HG03280 (cell line): ENCODE data around the gene LRCH4.
A peak's percentile ranks its signal among the peaks of the same experiment; 100 is the strongest.
"Not testable (repeated sequence)": the region's sequence is repeated elsewhere in the genome, so short reads cannot be mapped to it uniquely, and the experiment has no call there.

Experiments
- ATAC-seq: cut with Tn5 transposase; IDR thresholded peaks from one replicate; pipeline ENCODE4 v1.9.1; 2021; ENCODE audit warnings: mild to moderate bottlenecking, moderate library complexity; ENCODE audit not compliant: unreplicated experiment

Gene LRCH4

DNA sequence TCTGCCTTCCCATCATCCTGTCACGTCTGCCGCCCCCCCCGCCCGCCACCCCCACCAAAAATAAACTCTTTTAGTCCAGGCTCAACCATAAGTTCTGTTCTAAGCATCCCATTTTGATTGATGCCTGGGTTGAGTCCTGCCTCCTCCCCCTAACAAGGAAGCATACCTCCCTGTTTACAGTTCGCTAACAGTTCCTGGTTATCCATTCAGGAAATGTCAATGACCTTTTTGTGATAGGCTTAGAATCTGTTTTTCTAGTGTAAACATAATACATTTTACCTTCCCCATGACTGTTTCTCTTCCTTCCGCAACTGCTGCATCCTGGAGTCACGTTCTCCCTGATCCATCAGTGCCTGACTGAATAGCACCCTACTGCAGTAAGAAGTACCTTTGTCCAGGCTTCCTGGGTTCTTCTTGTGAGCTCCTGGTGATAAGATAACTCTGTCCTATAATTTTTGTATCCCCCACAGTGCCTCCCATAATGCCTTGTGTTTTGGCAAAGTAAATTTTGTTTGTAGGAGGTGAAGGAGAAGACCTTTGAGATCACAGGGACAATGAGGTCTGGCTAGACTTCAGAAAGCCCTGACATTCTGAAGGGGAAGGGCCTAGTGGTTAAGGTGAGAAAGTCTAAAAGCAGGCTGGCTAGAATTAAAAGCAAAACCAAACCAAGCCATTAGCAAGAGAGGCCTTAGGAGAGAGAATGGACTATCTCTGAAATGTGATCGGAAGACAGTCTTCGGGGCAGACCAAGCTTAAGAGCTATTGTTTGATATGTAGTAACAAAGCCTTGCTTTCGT is 39.6 kb downstream of the LRCH4 start:
- ATAC-seq: no peak

DNA sequence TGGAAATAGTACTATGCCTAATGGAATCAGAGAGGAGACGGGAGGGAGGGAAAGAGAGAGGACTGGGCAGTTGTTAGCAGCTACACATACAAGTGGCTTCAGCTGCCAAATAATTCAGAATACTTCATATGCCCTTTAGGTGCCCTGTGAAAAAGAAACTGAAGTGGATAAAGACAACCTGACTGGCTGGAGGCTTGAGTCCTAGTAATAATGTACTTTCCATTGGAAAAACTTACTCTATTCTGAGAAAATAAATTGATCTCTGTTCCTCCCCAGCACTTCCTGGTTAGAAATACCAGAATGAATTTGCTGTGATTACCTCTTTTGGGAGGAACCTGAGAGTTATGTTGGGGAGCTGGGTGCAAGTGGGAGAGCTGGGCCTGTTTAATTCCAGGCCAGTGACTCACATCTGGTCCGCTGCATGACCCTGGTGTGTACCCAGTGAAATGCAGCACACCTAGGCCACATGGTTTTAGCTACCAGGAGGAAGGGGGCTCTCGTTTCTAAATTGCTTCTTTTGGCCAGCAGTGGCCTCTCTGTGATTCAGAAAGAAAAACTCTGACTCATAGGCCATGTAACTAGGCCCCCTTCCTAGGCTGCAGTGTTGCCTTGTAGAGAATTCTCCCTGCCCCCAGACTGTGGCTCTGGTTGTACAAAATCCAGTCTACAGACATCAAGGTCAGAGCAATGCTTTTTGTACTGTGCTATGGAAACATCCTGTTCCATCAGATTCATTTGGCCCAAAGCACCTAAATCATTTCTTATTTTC is 40.4 kb downstream of the LRCH4 start:
- no peak for ATAC-seq

DNA sequence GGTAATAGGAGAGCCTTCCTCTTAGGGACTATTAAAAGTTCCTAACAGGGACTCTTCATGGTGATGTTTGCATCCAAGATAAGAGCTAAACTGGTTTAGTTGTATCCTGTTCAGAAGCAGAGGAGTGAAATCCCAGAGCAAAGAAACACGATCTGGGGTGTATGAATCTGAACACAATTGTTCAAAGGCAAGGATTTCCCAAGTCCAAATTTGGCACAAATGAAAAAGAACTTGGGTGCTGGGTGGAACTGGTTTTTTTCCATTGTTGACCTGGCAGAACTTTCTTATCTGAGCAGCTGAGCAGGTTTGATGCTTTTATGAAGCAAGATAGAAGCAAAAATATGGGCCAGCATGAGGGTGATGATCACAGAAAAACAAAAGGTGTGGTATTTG is 41.0 kb downstream of the LRCH4 start:
- no peak for ATAC-seq

DNA sequence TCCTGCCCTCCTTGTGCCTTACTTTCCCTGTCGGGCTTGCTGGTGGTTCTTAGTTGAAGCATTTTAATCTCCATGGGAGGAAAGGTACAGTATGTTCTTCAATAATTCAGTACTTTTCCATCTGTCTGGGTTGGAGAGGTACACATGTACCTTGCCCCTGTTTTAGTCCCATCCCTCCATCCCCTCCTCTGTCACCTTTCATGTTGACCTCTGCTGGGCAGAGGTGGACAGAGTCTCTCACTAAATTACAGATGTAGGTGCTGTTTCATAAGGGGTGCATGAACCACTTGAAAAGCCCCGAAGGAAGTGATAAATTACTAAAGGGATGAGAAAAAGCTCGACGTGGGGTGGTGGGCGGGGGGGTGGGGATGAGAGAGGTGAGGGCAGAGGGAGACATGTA is 41.5 kb downstream of the LRCH4 start:
- ATAC-seq: no peak

DNA sequence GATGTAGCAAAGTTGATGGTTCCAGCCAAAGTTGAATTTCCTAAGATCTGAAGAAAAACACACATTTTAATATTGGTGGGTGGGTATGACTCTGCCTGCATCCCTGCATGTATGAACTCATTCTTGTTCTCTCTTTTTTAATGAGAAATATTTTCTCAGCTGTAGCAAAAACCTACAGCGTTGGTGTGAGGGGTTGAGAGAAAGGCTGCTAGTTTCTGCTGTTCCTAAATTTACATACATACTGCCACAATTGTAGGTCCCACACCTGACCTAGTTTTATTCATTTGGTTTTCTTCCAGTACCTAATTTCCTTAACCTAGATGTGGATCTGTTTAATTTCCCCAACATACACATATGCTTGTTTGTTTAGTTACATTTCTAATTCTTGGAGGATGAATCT is 42.3 kb downstream of the LRCH4 start:
- no peak for ATAC-seq

DNA sequence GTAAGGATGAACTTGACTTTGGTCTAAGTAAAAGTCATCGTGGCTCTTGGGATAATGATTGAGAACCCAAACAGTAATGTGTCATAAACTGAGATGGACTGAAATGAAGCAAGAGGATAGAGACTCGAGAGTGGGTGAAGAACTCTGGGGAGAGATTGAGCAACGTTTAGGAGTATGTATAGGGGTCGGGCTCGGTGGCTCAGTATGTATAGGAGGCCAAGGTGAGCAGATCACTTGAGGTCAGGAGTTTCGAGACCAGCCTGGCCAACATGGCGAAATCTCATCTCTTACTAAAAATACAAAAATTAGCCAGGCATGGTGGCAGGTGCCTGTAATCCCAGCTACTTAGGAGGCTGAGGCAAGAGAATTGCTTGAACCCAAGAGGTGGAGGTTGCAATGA is 44.6 kb downstream of the LRCH4 start:
- not testable (repeated sequence) for ATAC-seq

DNA sequence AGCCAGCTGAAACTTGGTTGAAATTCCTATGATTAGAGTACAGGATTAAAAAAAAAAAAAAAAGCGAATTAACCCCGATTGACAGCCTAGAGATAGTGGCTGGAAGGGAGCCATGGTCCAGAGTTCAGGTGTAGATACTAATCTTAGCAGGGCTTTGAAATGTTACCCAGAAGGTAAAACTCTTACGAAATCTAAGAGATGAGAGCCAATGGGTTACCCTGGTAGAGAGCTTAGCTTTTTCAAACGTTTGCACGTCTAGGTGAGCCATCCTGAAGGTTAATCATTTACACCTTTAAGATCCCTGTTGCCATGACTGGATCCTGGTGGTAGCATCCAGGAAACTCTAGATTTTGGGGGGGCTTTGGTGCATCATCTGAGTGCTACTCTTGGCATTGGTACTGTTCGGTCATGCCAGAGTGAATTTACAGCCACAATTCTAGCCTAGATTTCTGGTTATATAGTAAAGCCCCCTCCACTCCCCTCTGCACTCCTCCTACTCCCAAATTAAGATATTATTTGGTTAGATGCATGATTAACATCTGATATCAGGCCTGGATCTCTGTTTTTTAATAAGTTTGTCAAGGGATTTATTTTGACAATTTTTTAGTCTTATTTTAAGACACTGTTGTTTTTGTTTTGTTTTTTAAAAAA is 45.7 kb downstream of the LRCH4 start:
- ATAC-seq: no peak

DNA sequence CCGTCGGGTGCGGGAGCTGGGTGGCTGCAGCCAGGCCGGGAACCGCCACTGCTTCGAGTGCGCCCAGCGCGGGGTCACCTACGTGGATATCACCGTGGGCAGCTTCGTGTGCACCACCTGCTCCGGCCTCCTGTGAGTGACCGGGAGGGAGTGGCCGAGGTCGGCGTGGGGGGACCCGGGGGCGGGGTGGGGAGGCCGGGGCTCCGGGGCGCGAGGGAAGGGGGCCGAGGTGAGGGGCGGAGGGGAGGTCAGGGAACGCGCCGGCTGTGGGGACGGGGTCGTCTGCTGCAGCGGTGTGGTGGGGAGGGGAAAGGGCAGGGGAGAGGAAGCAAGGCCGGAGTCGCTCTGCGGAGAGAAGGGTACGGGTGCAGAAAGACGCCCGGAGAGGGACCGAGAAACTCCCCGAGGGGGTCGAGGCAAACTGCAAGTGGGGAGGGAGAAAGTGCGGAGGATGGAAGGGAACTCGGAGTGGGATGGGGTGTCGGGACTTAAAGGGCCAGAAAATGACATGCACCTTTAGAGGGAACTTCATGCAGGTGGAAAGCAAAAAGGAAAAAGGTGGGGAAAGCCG is 46.4 kb downstream of the LRCH4 start:
- no peak for ATAC-seq

DNA sequence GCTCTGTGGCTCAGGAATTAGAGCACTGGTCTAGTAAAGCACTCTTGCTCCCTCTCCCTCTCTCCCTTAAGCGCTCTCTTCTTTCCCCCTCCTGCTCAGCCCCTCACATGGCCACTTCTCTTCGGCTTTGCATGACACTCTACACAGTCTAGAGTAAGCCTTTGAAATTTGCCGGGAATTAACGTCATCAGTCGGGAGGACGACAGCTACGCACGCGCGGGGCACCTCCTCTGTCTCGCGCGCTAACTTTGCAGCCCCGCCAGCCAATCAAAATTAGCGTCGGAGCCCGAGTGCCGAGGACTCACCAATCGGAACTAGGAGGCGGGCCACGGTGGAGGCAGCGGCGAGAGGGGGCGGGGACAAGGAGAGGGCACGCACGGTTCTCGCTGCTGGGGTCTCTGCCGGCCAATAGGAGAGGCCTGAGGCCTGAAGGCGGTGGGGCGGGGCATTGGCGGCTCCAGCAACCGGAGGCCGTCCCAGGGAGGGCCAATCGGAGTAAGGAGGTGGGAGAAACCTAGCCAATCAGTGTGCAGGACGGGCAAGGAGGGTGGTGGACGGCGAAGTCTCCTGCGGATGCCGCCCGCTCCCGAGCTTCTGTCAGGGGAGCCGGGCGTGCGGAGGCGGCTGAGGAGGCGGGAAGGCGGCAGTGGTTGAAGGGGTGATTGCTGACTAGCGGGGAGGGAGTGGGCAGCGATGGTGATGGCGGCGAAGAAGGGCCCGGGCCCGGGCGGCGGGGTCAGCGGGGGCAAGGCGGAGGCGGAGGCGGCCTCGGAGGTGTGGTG is 47.1 kb downstream of the LRCH4 start, which contains the start of gene AGFG2:
Gene AGFG2, plus strand, starts transcription at position 550 of the 782 bp plus-strand sequence. Its CDS starts 144 bp downstream, at position 694.
- ATAC-seq: peak; percentile 96

DNA sequence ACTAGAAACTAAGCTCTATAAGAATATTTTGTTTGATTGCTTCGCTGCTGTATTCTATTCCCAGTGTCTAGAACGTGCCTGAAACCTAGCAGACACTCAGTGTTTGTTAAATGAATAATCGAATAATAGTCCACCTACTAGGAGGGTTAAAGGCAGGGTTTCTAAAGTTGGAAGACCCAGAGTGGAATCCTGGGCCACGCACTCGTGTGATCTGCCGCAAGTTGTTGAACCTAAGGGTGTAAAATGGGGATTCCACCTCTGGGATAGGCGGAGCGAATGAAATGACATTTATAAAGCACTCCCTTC is 47.6 kb downstream of the LRCH4 start:
- ATAC-seq: no peak

DNA sequence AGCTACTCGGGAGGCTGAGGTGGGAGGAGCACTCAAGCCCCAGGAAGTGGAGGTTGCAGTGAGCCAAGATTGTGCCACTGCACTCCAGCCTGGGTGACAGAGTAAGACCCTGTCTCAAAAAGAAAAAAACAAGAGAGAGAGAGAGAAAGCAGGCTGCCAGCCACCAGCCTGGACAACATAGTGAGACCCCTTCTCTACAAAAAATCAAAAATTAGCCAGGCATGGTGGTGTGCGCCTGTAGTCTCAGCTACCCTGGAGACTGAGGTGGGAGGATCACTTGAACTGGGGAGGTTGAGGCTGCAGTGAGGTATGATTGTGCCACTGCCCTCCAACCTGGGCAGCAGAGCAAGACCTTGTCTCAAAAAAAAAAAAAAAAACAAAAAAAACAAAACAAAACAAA is 49.2 kb downstream of the LRCH4 start:
- ATAC-seq: not testable (repeated sequence)

DNA sequence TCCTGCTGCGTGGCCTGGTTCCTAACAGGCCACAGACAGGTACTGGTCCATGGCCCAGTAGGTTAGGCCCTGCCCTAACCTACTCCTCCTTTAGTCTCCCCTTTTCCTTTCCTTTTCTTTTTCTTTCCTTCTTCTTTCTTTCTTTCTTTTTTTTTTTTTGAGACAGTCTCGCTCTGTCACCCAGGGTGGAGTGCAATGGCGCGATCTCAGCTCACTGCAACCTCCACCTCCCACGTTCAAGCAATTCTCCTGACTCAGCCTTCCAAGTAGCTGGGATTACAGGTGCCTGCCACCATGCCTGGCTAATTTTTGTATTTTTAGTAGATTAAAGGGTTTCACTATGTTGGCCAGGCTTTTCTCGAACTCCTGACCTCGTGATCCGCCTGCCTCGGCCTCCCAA is 49.9 kb downstream of the LRCH4 start:
- ATAC-seq: not testable (repeated sequence)

DNA sequence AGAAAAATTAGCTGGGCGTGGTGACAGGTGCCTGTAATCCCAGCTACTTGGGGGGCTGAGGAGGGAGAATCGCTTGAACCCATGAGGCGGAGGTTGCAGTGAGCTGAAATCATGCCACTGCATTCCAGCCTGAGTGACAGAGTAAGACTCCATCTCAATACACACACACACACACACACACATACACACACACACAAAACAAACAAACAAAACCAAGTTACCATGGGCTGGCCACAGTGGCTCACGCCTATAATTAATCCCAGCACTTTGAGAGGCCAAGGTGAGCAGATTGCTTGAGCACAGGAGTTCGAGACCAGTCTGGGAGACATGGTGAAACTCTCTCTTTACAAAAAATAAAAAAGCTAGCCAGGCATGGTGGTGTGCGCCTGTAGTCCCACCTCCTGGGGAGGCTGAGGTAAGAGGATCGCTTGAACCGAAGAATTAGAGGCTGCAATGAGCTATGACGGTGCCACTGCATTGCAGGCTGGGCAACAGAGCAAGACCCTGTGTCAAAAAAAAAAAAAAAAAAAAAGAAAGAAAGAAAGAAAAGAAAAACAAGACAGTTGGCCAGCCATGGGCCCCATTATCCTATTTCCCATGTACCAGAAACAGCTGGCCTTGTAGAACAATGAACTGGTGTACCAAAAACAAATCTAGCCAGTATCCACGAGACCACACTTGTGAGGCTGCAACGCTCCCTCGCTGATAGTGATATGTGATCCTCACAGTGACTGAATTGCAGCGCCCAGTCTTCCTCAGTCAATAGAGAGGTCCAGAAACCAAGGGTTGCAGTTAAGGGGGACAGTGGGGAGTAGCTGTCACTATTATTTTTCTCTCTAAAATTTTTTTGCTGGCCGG is 53.5 kb downstream of the LRCH4 start:
- no peak for ATAC-seq

DNA sequence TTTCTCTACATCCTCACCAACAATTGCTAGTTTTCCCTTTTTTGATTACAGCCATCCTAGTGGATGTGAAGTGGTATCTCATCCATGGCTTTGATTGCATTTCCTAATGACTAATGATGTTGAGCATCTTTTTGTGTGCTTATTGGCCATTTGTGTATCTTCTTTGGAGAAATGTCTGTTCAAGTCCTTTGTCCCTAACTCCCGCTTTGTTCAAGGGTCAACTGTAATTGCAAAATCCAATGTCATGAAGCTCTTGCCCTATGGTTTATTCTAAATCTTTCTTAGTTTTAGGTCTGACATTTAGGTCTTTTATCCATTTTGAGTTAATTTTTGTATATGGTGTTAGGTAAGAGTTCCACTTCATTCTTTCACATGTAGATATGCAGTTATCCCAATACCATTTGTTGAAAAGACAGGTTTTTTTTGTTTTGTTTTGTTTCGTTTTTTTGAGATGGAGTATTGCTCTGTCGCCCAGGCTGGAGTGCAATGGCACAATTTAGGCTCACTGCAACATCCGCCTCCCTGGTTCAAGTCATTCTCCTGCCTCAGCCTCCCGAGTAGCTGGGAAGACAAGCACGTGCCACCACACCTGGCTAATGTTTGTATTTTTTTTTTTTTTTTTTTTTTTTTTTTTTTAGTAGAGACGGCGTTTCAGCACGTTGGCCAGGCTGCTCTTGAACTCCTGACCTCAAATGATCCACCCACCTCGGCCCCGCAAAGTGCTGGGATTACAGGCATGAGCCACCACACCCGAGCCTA is 57.6 kb downstream of the LRCH4 start:
- ATAC-seq: not testable (repeated sequence)
